Measurements from ENCODE around the gene RPL7A. TPM values are rescaled to one million over a fixed set of nuclear protein-coding genes. Genes with fewer than 3 reads are reported as not detected.

The RPL7A gene
- total and polyA plus RNA-seq, 2 of the 13 experiments (the other 11 are each of a cell fraction or from before 2014, with no cell fraction given), result 2,401 to 2,938 TPM

DNA sequence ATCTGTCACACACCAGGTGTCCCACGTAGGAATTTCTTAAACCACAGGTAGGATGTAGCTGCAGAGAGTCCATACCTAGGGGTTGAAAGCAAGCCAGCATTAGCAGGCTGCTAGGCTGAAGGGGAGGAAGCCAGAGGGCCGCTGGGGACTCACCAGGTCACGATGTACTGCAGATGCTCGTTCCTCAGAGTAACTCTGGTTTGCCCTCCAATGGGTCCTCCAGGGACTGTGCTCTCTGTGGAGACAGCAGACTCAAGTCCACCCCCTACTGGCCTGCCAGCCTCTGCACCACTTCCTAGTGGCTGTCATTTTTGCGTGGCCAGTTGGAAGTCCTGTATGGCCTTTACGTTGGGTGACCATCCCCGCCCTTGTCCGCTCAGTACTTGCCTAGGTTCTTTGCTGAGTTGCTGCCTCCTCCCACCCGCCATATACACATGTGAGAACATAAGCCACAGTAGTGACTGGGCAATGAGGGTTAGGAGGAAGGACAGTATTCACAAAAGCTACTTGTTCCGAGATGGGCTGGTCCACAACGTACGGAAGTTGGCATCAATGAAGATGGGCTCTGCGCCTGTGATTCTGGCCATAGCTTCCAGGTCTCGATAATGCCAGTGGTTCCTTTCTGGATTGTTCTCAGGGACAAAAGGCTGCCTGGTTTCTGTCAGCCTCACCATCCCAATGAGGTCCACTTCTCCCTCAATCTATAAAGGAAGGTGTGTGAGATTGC, 4.1 kb downstream of the RPL7A start (continued):
- TF ChIP-seq, protein P1, sequence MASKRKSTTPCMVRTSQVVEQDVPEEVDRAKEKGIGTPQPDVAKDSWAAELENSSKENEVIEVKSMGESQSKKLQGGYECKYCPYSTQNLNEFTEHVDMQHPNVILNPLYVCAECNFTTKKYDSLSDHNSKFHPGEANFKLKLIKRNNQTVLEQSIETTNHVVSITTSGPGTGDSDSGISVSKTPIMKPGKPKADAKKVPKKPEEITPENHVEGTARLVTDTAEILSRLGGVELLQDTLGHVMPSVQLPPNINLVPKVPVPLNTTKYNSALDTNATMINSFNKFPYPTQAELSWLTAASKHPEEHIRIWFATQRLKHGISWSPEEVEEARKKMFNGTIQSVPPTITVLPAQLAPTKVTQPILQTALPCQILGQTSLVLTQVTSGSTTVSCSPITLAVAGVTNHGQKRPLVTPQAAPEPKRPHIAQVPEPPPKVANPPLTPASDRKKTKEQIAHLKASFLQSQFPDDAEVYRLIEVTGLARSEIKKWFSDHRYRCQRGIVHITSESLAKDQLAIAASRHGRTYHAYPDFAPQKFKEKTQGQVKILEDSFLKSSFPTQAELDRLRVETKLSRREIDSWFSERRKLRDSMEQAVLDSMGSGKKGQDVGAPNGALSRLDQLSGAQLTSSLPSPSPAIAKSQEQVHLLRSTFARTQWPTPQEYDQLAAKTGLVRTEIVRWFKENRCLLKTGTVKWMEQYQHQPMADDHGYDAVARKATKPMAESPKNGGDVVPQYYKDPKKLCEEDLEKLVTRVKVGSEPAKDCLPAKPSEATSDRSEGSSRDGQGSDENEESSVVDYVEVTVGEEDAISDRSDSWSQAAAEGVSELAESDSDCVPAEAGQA (IDR thresholded peaks at IDR 0.05; ENCODE audit: low read depth), result no peak
- TF ChIP-seq, protein P1 (CRISPR knock-in tag; IDR thresholded peaks at IDR 0.05; ENCODE audit: borderline replicate concordance), result no peak
- TF ChIP-seq, protein P2, sequence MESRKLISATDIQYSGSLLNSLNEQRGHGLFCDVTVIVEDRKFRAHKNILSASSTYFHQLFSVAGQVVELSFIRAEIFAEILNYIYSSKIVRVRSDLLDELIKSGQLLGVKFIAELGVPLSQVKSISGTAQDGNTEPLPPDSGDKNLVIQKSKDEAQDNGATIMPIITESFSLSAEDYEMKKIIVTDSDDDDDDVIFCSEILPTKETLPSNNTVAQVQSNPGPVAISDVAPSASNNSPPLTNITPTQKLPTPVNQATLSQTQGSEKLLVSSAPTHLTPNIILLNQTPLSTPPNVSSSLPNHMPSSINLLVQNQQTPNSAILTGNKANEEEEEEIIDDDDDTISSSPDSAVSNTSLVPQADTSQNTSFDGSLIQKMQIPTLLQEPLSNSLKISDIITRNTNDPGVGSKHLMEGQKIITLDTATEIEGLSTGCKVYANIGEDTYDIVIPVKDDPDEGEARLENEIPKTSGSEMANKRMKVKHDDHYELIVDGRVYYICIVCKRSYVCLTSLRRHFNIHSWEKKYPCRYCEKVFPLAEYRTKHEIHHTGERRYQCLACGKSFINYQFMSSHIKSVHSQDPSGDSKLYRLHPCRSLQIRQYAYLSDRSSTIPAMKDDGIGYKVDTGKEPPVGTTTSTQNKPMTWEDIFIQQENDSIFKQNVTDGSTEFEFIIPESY (CRISPR knock-in tag; IDR thresholded peaks at IDR 0.05), result peak; percentile 88; the same call in 1 of the 2 replicates
- no peak for TF ChIP-seq TAF15 (IDR thresholded peaks at IDR 0.05; ENCODE audit: low read depth, low read length, poor library complexity, severe bottlenecking)
- TF ChIP-seq ZNF3 (CRISPR knock-in tag; IDR thresholded peaks at IDR 0.05), result no peak
- no peak for TF ChIP-seq IRX3 (CRISPR knock-in tag; IDR thresholded peaks at IDR 0.05; ENCODE audit: borderline replicate concordance, low read depth)
- TF ChIP-seq CENPT (CRISPR knock-in tag; IDR thresholded peaks at IDR 0.05; ENCODE audit: low read depth), result no peak
- TF ChIP-seq MED1 (CRISPR knock-in tag; IDR thresholded peaks at IDR 0.05), result peak; percentile 15; the same call in 1 of the 2 replicates
- TF ChIP-seq ZNF713 (CRISPR knock-in tag; IDR thresholded peaks at IDR 0.05), result no peak
- no peak for TF ChIP-seq THYN1 (CRISPR knock-in tag; IDR thresholded peaks at IDR 0.05; ENCODE audit: borderline replicate concordance, low read depth)
- TF ChIP-seq SAP130 (CRISPR knock-in tag; IDR thresholded peaks at IDR 0.05; ENCODE audit: low read depth), result peak; percentile 55
- TF ChIP-seq POLR2G (IDR thresholded peaks at IDR 0.05; ENCODE audit: low read depth, low read length), result no peak; the same call in 1 of the 2 replicates
- TF ChIP-seq GFI1 (CRISPR knock-in tag; IDR thresholded peaks at IDR 0.05; ENCODE audit: borderline replicate concordance), result no peak
- peak; percentile 78 for TF ChIP-seq ZBTB38 (CRISPR knock-in tag; IDR thresholded peaks at IDR 0.05)
- no peak for TF ChIP-seq SRSF1 (optimal IDR thresholded peaks at IDR 0.05; ENCODE audit: low read depth, low read length)
- TF ChIP-seq MZF1 (CRISPR knock-in tag; IDR thresholded peaks at IDR 0.05; ENCODE audit: borderline replicate concordance), result no peak
- TF ChIP-seq ZNF672 (CRISPR knock-in tag; IDR thresholded peaks at IDR 0.05), result no peak
- TF ChIP-seq KLF13 (CRISPR knock-in tag; IDR thresholded peaks at IDR 0.05), result no peak
- TF ChIP-seq ZNF781 (CRISPR knock-in tag; IDR thresholded peaks at IDR 0.05; ENCODE audit: borderline replicate concordance, not compliant biosample characterization), result no peak

All from HepG2 (cell line).